WERI-Rb-1 (cell line): ENCODE measurements around the gene NTF3.
A peak's percentile ranks its signal among the peaks of the same experiment; 100 is the strongest.

Experiments used
- DNase-seq: peaks from one replicate; pipeline ENCODE4 v3.0.0-alpha.2; 2020
- H3K27ac ChIP-seq: fragments of 250-450 bp; sonication (Bioruptor Pico); 2 replicates; pipeline ENCODE4 v1.5.1; 2020; ENCODE audit warnings: mild to moderate bottlenecking, moderate library complexity
- H3K27me3 ChIP-seq: fragments of 250-450 bp; sonication (Bioruptor Pico); 2 replicates; pipeline ENCODE4 v1.5.1; 2021; ENCODE audit warnings: mild to moderate bottlenecking, low read depth, moderate library complexity; ENCODE audit not compliant: insufficient read depth, severe bottlenecking
- H3K36me3 ChIP-seq: fragments of 250-450 bp; sonication (Bioruptor Pico); 2 replicates; pipeline ENCODE4 v1.5.1; 2020; ENCODE audit warnings: mild to moderate bottlenecking, moderate library complexity
- H3K4me3 ChIP-seq: 2 replicates; pipeline ENCODE4 v1.5.1; 2011; ENCODE audit warnings: low read depth, mild to moderate bottlenecking, control low read depth, low read length
- H3K9me3 ChIP-seq: fragments of 250-450 bp; sonication (Bioruptor Pico); 2 replicates; pipeline ENCODE4 v1.5.1; 2021; ENCODE audit warnings: mild to moderate bottlenecking, moderate library complexity; ENCODE audit not compliant: severe bottlenecking
- TF ChIP-seq, protein P1 (sequence below): IDR thresholded peaks from 2 replicates; pipeline ENCODE4 v1.5.1; 2011; ENCODE audit warnings: low read depth, mild to moderate bottlenecking, control low read depth, inconsistent platforms, low read length

Gene NTF3

GRCh38 chr12:5433845-5434646 lies 2.1 kb downstream of the NTF3 start:
- no peaks in the 10 kb centered on the region for H3K9me3 ChIP-seq
- no peaks in the 10 kb centered on the region for H3K36me3 ChIP-seq
- H3K27me3 ChIP-seq: peaks cover 4% of the 10 kb centered on the region
- TF ChIP-seq, protein P1, sequence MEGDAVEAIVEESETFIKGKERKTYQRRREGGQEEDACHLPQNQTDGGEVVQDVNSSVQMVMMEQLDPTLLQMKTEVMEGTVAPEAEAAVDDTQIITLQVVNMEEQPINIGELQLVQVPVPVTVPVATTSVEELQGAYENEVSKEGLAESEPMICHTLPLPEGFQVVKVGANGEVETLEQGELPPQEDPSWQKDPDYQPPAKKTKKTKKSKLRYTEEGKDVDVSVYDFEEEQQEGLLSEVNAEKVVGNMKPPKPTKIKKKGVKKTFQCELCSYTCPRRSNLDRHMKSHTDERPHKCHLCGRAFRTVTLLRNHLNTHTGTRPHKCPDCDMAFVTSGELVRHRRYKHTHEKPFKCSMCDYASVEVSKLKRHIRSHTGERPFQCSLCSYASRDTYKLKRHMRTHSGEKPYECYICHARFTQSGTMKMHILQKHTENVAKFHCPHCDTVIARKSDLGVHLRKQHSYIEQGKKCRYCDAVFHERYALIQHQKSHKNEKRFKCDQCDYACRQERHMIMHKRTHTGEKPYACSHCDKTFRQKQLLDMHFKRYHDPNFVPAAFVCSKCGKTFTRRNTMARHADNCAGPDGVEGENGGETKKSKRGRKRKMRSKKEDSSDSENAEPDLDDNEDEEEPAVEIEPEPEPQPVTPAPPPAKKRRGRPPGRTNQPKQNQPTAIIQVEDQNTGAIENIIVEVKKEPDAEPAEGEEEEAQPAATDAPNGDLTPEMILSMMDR: no peak
- H3K27ac ChIP-seq: no peak overlapping the region
- peak overlapping the region; percentile 78 for H3K4me3 ChIP-seq
- DNase-seq: no peak

DNA sequence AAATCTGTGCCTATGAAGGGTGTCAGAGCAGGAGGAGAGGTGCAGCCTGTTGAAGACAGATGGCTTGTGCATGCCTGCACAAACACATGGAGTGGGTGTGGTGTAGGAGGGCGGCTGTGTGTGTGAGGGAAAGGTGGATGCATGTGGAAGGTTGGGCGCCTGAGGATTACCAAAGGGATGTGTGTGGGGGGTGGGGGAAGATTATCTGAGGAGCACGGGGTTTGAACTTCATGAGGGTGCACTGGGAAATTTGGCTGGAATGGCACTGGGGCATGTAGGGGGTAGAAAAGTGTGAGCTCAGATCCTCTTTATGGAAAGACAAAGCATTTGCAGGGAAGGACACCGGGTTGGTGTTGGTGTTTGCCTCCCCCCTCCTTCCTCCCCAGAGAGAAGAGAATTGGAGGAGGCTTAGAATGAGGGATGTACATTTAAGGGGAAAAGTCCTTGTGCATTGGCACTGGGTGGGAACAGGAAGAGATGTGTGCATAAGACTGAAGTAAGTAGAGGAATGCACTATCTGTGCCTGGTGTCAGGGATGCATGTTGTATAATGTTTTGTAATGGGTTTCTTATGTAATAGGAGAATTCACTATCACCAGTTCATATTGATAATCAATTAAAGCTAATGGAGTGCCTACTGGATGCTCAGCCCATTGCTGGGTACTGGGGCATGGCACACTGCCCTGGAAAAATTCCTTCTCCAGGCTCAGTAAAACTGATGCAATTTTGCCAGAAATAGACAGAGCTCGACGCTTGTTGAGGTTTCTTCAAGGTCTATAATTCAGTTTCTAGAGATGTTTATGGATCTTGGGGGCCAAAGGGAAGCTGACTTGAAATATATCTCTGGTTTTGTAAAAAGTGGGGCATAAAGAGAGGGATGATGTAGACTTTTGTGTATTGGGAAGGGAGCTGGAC lies 3.0 kb downstream of the NTF3 start:
- Histone ChIP-seq H3K4me3 (no peak overlapping the region), H3K9me3 (no peaks in the 10 kb centered on the region), H3K36me3 (no peaks in the 10 kb centered on the region), H3K27me3 (peaks cover 4% of the 10 kb centered on the region), H3K27ac (no peak overlapping the region)
- DNase-seq: peak; percentile 64
- TF ChIP-seq, protein P1: no peak

- TF ChIP-seq, protein P1: no peak
- H3K9me3 ChIP-seq: no peaks in the 10 kb centered on the region
- H3K4me3 ChIP-seq: no peak overlapping the region
- no peaks in the 10 kb centered on the region for H3K36me3 ChIP-seq
- H3K27ac ChIP-seq: no peak overlapping the region
- H3K27me3 ChIP-seq: peaks cover 4% of the 10 kb centered on the region
- no peak for DNase-seq
These were observed 5.3 kb downstream of the NTF3 start for GRCh38 chr12:5437182-5437583.

GRCh38 chr12:5437589-5437988 lies 5.7 kb downstream of the NTF3 start:
- Histone ChIP-seq H3K9me3 (no peaks in the 10 kb centered on the region), H3K4me3 (no peak overlapping the region), H3K27ac (no peak overlapping the region), H3K27me3 (peaks cover 4% of the 10 kb centered on the region), H3K36me3 (no peaks in the 10 kb centered on the region)
- DNase-seq: no peak
- TF ChIP-seq, protein P1: no peak

DNA sequence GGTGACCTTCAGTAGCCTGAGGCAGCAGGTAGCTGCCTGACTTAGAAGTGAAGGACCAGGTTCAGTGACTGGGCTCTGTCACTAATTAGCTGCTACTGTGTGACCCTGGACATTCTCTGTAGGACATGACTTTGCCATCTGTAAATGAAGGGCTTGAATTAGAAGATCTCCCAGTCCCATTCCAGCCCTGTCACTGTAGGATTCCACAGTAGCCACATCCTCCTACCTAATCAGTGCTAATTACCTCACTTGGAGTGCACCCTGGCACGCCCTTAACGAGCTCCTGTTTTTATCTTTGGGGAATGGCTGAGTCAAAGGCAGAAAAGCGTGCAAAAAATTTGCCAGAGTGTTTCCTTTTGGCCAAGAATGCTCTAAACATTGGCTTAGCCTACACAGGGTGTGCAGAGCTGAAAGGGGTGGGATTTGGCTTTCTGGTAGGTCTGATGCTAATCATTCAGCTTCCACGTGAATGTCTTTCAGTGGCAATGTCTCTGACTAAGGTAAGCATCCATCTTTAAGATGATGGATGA lies 6.8 kb downstream of the NTF3 start:
- TF ChIP-seq, protein P1: no peak
- H3K36me3 ChIP-seq: no peaks in the 10 kb centered on the region
- no peaks in the 10 kb centered on the region for H3K9me3 ChIP-seq
- no peaks in the 10 kb centered on the region for H3K27me3 ChIP-seq
- no peak overlapping the region for H3K4me3 ChIP-seq
- DNase-seq: no peak
- H3K27ac ChIP-seq: no peak overlapping the region
